SK-N-SH (cell line): ENCODE data around the gene KIF21B. TPM values are rescaled to one million over a fixed set of nuclear protein-coding genes. Genes with fewer than 3 reads are reported as not detected.

Experiments
- CTCF ChIA-PET: fragments of 300-600, 350-600 bp; formaldehyde crosslinking; extraction: SDS; loops from one replicate; lab custom pipeline; 2021; lab: Yijun Ruan, JAX
- POLR2A ChIA-PET: fragments of 350-600 bp; sonication (Branson Sonifier 250); formaldehyde crosslinking; extraction: SDS; loops from one replicate; lab custom pipeline; 2020; ENCODE audit warnings: antibody characterized with exemption, inconsistent platforms; lab: Yijun Ruan, JAX
- DNase-seq: peaks from one replicate; pipeline ENCODE4 v3.0.0; 2012
- H2AFZ ChIP-seq: fragments of 200-600 bp; sonication (generic); 2 replicates; pipeline ENCODE4 v1.8.1; 2016; ENCODE audit warnings: antibody characterized with exemption, mild to moderate bottlenecking, low read depth
- H3F3A ChIP-seq: fragments of 200-600 bp; sonication (generic); replicated peaks from 2 replicates; pipeline ENCODE3; 2016; ENCODE audit warnings: antibody characterized with exemption, mild to moderate bottlenecking; ENCODE audit not compliant: insufficient read depth
- H3K27ac ChIP-seq, 2 experiments: fragments of 200-500 bp in 1 of 2; fragments of 200-600 bp in 1 of 2; sonication (Bioruptor generic) in 1 of 2; sonication (generic), shearing (Covaris generic) in 1 of 2; 2 replicates each; pipeline versions ENCODE4 v1.5.1 to v1.6.1; 2014 to 2016; ENCODE audit warnings: low read depth in 2 of 2, inconsistent platforms in 1 of 2, low read length in 1 of 2, mild to moderate bottlenecking in 1 of 2, mixed read lengths in 1 of 2
- H3K27me3 ChIP-seq: fragments of 200-600 bp; sonication (generic), shearing (Covaris generic); 2 replicates; pipeline ENCODE4 v1.6.1; 2016; ENCODE audit warnings: mixed run types; ENCODE audit not compliant: insufficient read depth
- H3K36me3 ChIP-seq, 2 experiments: fragments of 200-500 bp in 1 of 2; fragments of 200-600 bp in 1 of 2; sonication (Bioruptor generic) in 1 of 2; sonication (generic) in 1 of 2; replicated peaks in 1 of 2; 2 replicates each; pipeline versions ENCODE3 to v1.5.1; 2014 to 2016; ENCODE audit warnings: low read length in 1 of 2, mild to moderate bottlenecking in 1 of 2; ENCODE audit not compliant: insufficient read depth in 2 of 2, control insufficient read depth in 1 of 2
- H3K4me1 ChIP-seq, 2 experiments: fragments of 200-500 bp in 1 of 2; fragments of 200-600 bp in 1 of 2; sonication (Bioruptor generic) in 1 of 2; sonication (generic), shearing (Covaris generic) in 1 of 2; 2 replicates each; pipeline versions ENCODE4 v1.5.1 to v1.6.1; 2014 to 2016; ENCODE audit warnings: low read depth in 1 of 2, low read length in 1 of 2, mixed run types in 1 of 2; ENCODE audit not compliant: insufficient read depth in 2 of 2, control insufficient read depth in 1 of 2
- H3K4me2 ChIP-seq: fragments of 200-600 bp; sonication (generic), shearing (Covaris generic); 2 replicates; pipeline ENCODE4 v1.6.1; 2017; ENCODE audit warnings: mixed run types
- H3K4me3 ChIP-seq, 2 experiments: fragments of 200-500 bp in 1 of 2; fragments of 200-600 bp in 1 of 2; sonication (Bioruptor generic) in 1 of 2; sonication (generic), shearing (Covaris generic) in 1 of 2; 2 replicates each; pipeline versions ENCODE4 v1.5.1 to v1.8.1; 2014 to 2016; ENCODE audit warnings: low read depth in 2 of 2, inconsistent platforms in 1 of 2, low read length in 1 of 2, mild to moderate bottlenecking in 1 of 2, mixed read lengths in 1 of 2, moderate library complexity in 1 of 2
- H3K79me2 ChIP-seq: fragments of 200-600 bp; sonication (generic); 2 replicates; pipeline ENCODE4 v1.8.1; 2017; ENCODE audit warnings: mild to moderate bottlenecking; ENCODE audit not compliant: insufficient read depth
- H3K9ac ChIP-seq: fragments of 200-600 bp; sonication (generic); 2 replicates; pipeline ENCODE4 v1.6.1; 2017; ENCODE audit warnings: mixed run types
- H3K9me2 ChIP-seq: fragments of 200-600 bp; sonication (generic); 2 replicates; pipeline ENCODE4 v1.6.1; 2017; ENCODE audit warnings: mixed run types
- H3K9me3 ChIP-seq: fragments of 200-600 bp; sonication (generic); 2 replicates; pipeline ENCODE4 v1.6.1; 2017; ENCODE audit warnings: mixed run types, mild to moderate bottlenecking, moderate library complexity
- H4K20me1 ChIP-seq: fragments of 200-600 bp; sonication (generic); 2 replicates; pipeline ENCODE4 v1.6.1; 2017; ENCODE audit warnings: mild to moderate bottlenecking, mixed run types; ENCODE audit not compliant: insufficient read depth
- EP300 ChIP-seq, 2 experiments: IDR thresholded peaks; 2 replicates each; pipeline versions ENCODE4 v1.4.0 to v1.6.1; 2012; ENCODE audit warnings: borderline replicate concordance in 1 of 2, low read depth in 1 of 2, low read length in 1 of 2
- FOXJ3 ChIP-seq: sonication (generic); formaldehyde crosslinking; IDR thresholded peaks from 2 replicates; pipeline ENCODE4 v1.5.1; 2020; ENCODE audit warnings: mild to moderate bottlenecking, missing genetic modification reagents
- FOXM1 ChIP-seq: IDR thresholded peaks from 2 replicates; pipeline ENCODE4 v1.4.0; 2012; ENCODE audit warnings: low read depth, mild to moderate bottlenecking
- MXI1 ChIP-seq: IDR thresholded peaks from 2 replicates; pipeline ENCODE4 v1.6.1; 2012; ENCODE audit warnings: mild to moderate bottlenecking, low read depth, low read length, improper control_type of control experiment
- NFIC ChIP-seq: IDR thresholded peaks from 2 replicates; pipeline ENCODE4 v1.4.0; 2012; ENCODE audit warnings: borderline replicate concordance
- RCOR1 ChIP-seq: fragments of 150-350 bp; IDR thresholded peaks from 2 replicates; pipeline ENCODE4 v1.6.1; 2017; ENCODE audit warnings: antibody characterized with exemption, low read length
- WGBS: methylation state at CpG from one replicate; pipeline ENCODE4 v1.1.6; 2017; ENCODE audit warnings: low lambda C conversion rate; 5-methylcytosine and 5-hydroxymethylcytosine counted together
- polyA plus RNA-seq, 3 experiments: library from polyadenylated mRNA; depleted of rRNA; stranded (reverse); fragments of >200 nt; gene quantifications; 2 replicates each; pipeline ENCODE4 v1.2.3, GENCODE V29; 2012
- TF ChIP-seq, protein P1 (sequence below): IDR thresholded peaks from 2 replicates; pipeline ENCODE4 v1.6.1; 2012; ENCODE audit warnings: mild to moderate bottlenecking, low read depth, low read length, moderate library complexity
- TF ChIP-seq, protein P2 (sequence below): IDR thresholded peaks from 2 replicates; pipeline ENCODE4 v1.4.0; 2012; ENCODE audit warnings: low read depth, borderline replicate concordance

The KIF21B gene
- polyA plus RNA-seq, 1 of the 3 experiments (the other 2 are of a cell fraction): 0.26 TPM

DNA sequence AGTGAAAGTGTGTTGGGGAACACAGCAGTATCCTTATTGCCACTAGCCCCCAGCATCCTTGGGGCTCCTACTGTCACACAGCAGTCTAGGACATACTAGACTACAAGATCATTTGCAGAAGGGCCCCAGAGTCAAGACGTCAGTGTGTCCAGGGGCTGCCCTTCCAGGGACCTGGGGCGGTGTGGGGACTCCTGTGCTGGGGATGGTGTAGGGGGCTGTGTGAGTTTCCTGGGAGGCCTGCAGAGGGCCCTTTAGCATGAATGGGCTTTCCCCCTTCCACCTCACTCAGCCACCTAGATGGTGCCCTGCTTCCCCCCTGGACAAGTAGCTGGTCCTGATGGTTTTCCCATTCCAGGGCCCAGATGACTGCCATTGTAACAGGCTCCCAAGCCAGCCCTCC lies 17.5 kb upstream of the KIF21B start (continued):
- TF ChIP-seq, protein P1, sequence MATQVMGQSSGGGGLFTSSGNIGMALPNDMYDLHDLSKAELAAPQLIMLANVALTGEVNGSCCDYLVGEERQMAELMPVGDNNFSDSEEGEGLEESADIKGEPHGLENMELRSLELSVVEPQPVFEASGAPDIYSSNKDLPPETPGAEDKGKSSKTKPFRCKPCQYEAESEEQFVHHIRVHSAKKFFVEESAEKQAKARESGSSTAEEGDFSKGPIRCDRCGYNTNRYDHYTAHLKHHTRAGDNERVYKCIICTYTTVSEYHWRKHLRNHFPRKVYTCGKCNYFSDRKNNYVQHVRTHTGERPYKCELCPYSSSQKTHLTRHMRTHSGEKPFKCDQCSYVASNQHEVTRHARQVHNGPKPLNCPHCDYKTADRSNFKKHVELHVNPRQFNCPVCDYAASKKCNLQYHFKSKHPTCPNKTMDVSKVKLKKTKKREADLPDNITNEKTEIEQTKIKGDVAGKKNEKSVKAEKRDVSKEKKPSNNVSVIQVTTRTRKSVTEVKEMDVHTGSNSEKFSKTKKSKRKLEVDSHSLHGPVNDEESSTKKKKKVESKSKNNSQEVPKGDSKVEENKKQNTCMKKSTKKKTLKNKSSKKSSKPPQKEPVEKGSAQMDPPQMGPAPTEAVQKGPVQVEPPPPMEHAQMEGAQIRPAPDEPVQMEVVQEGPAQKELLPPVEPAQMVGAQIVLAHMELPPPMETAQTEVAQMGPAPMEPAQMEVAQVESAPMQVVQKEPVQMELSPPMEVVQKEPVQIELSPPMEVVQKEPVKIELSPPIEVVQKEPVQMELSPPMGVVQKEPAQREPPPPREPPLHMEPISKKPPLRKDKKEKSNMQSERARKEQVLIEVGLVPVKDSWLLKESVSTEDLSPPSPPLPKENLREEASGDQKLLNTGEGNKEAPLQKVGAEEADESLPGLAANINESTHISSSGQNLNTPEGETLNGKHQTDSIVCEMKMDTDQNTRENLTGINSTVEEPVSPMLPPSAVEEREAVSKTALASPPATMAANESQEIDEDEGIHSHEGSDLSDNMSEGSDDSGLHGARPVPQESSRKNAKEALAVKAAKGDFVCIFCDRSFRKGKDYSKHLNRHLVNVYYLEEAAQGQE: no peak
- no peak for TF ChIP-seq MXI1
- no peak for TF ChIP-seq FOXJ3 (CRISPR knock-in tag)
- TF ChIP-seq, all 33 proteins: peak for 0

DNA sequence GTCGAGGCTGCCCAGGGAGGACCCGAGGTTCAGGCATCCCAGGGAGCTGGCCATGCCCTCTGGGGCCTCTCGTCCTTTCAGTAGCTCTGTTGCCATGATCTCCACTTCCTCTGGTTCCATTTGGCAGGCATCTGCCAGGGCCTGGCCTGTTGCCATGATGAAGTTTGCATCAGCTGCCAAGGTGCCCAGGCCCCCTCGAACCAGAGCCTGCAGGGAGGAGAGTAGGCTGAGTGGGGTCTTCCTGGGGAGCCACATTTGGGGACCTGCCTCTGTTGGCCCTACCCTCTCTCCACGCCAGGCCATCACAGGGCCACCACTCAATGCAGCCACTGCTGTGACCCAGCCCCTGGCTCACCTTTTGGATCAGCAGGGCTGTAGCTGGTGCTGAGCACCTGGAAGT lies 16.4 kb upstream of the KIF21B start:
- H2AFZ ChIP-seq: no peak overlapping the region
- WGBS: 47% methylated on average over 5 of the region's 5 CpGs
- no peaks in the 10 kb centered on the region for H3K36me3 ChIP-seq
- H4K20me1 ChIP-seq: no peaks in the 10 kb centered on the region
- H3K9me3 ChIP-seq: no peaks in the 10 kb centered on the region
- H3K9ac ChIP-seq: no peak overlapping the region
- H3K79me2 ChIP-seq: no peaks in the 10 kb centered on the region
- no peaks in the 10 kb centered on the region for H3F3A ChIP-seq
- H3K4me1 ChIP-seq: peaks cover 0 to 7% of the 10 kb centered on the region in 2 experiments; a peak in 1 of 4 replicates
- H3K9me2 ChIP-seq: no peaks in the 10 kb centered on the region
- CTCF ChIA-PET: interaction anchor here (0.7 to 21.0 kb wide), 8 partner anchors 9 to 481 kb away, joined by 3 to 277 read pairs (median 5); partner anchors contain the start of gene KIF21B
- no peak for TF ChIP-seq EP300 (IDR thresholded peaks at IDR 0.05; ENCODE audit: borderline replicate concordance in 1 of 2, low read depth in 1 of 2, low read length in 1 of 2)
- no peak for TF ChIP-seq RCOR1
- TF ChIP-seq NFIC: no peak
- TF ChIP-seq, protein P2, sequence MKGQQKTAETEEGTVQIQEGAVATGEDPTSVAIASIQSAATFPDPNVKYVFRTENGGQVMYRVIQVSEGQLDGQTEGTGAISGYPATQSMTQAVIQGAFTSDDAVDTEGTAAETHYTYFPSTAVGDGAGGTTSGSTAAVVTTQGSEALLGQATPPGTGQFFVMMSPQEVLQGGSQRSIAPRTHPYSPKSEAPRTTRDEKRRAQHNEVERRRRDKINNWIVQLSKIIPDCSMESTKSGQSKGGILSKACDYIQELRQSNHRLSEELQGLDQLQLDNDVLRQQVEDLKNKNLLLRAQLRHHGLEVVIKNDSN: no peak
- TF ChIP-seq, all 33 proteins: peak for 0
- H3K4me3 ChIP-seq: no peak overlapping the region
- peaks cover 21% of the 10 kb centered on the region for H3K27me3 ChIP-seq
- no peak overlapping the region for H3K4me2 ChIP-seq
- POLR2A ChIA-PET: no interaction called here
- no peak overlapping the region for H3K27ac ChIP-seq
- DNase-seq: no peak

DNA sequence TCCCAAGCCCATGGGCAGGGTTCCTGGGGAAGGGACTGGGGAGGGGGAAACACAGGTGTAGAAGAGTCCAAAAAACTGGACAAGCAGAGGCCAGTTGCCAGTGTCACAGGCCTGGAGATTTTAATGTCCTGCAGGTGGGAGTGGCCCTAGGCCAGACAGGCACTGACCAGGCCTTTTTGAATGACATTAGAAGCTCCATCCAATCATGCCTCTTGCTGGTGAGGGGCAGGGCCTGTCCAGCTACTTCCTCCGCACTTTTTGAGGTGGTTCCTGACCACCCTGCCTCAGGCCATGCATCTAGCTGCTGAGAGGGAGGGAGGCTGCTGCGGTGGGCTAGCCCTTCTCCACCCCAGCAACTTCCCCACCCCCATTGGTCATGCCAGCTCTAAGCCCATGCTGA lies 15.9 kb upstream of the KIF21B start:
- WGBS: 100% methylated on average over 1 of the region's 2 CpGs
- Histone ChIP-seq H3K9me2 (no peaks in the 10 kb centered on the region), H3K27me3 (peaks cover 21% of the 10 kb centered on the region), H3K4me3 (no peak overlapping the region), H3K79me2 (no peaks in the 10 kb centered on the region), H3K4me2 (no peak overlapping the region), H3K9ac (no peak overlapping the region), H2AFZ (no peak overlapping the region), H3K27ac (no peak overlapping the region), H3K9me3 (no peaks in the 10 kb centered on the region), H3K4me1 (peaks cover 0 to 7% of the 10 kb centered on the region in 2 experiments; a peak in 1 of 4 replicates), H3K36me3 (no peaks in the 10 kb centered on the region), H4K20me1 (no peaks in the 10 kb centered on the region), H3F3A (no peaks in the 10 kb centered on the region)
- DNase-seq: no peak
- TF ChIP-seq FOXM1: no peak
- no peak for TF ChIP-seq NFIC
- ChIA-PET POLR2A (no interaction called here), CTCF (interaction anchor here (0.8 to 21.0 kb wide), 8 partner anchors 10 to 481 kb away, joined by 3 to 277 read pairs (median 5); partner anchors contain the start of gene KIF21B)
